OCI-LY1 (cell line): ENCODE measurements around the gene IL4R.

Experiments used
- CTCF ChIP-seq: fragments of 200-600 bp; sonication (generic), shearing (Covaris generic); IDR thresholded peaks from 2 replicates; pipeline ENCODE4 v1.5.1; 2017; ENCODE audit warnings: mild to moderate bottlenecking, antibody characterized with exemption, low read length, moderate library complexity, mixed read lengths
- EZH2 ChIP-seq: fragments of 200-600 bp; sonication (generic), shearing (Covaris generic); IDR thresholded peaks from 2 replicates; pipeline ENCODE4 v1.8.0; 2017; ENCODE audit warnings: borderline replicate concordance, mixed run types, mild to moderate bottlenecking, antibody characterized with exemption, low read length, moderate library complexity, mixed read lengths

GRCh38 chr16:27351989-27352388 is 38.2 kb downstream of the IL4R start:
- TF ChIP-seq EZH2, result no peak
- TF ChIP-seq CTCF, result no peak
